H1 (cell line): ENCODE results near the gene RCOR2.

Experiments used
- CREB1 ChIP-seq: IDR thresholded peaks from 2 replicates; pipeline ENCODE4 v1.6.1; 2012; ENCODE audit warnings: inconsistent platforms
- EP300 ChIP-seq, 2 experiments: IDR thresholded peaks; 1 replicate in 1 of 2; 2 replicates in 1 of 2; pipeline ENCODE4 v1.6.1; 2011 to 2012; ENCODE audit warnings: low read depth in 2 of 2, low read length in 2 of 2, mild to moderate bottlenecking in 2 of 2, borderline replicate concordance in 1 of 2, inconsistent platforms in 1 of 2, moderate library complexity in 1 of 2
- FOSL1 ChIP-seq: IDR thresholded peaks from 2 replicates; pipeline ENCODE4 v1.6.1; 2011; ENCODE audit warnings: mild to moderate bottlenecking, low read depth, low read length, moderate library complexity; ENCODE audit not compliant: insufficient read depth
- HDAC6 ChIP-seq: IDR thresholded peaks from one replicate; pipeline ENCODE4 v1.7.1; 2012; ENCODE audit warnings: low read depth, mild to moderate bottlenecking, inconsistent platforms, low read length, moderate library complexity
- POLR2A ChIP-seq, 2 experiments: IDR thresholded peaks; 1 replicate in 1 of 2; 2 replicates in 1 of 2; pipeline ENCODE4 v1.6.1; 2011; ENCODE audit warnings: low read depth in 2 of 2, low read length in 2 of 2, mild to moderate bottlenecking in 2 of 2; ENCODE audit errors: control extremely low read depth in 1 of 2
- POLR2AphosphoS5 ChIP-seq: IDR thresholded peaks from 2 replicates; pipeline ENCODE4 v1.6.1; 2011; ENCODE audit warnings: low read depth, low read length
- RFX5 ChIP-seq: IDR thresholded peaks from 2 replicates; pipeline ENCODE4 v1.6.1; 2011; ENCODE audit warnings: low read depth, low read length, improper control_type of control experiment, borderline replicate concordance
- SP1 ChIP-seq: IDR thresholded peaks from 2 replicates; pipeline ENCODE4 v1.6.1; 2011; ENCODE audit warnings: low read depth, low read length
- SUZ12 ChIP-seq: fragments of 200-600 bp; sonication (generic); IDR thresholded peaks from 2 replicates; pipeline ENCODE4 v1.6.1; 2012; ENCODE audit warnings: mild to moderate bottlenecking, inconsistent platforms, low read length, moderate library complexity, mixed read lengths
- TF ChIP-seq, protein P1 (sequence below), 3 experiments: IDR thresholded peaks; 1 replicate in 2 of 3; 2 replicates in 1 of 3; pipeline versions ENCODE4 v1.5.1 to v1.6.1; 2011; ENCODE audit warnings: low read length in 3 of 3, mild to moderate bottlenecking in 3 of 3, inconsistent platforms in 2 of 3, low read depth in 1 of 3, moderate library complexity in 1 of 3; ENCODE audit not compliant: insufficient read depth in 1 of 3; ENCODE audit errors: control extremely low read depth in 1 of 3
- TF ChIP-seq, protein P2 (sequence below): IDR thresholded peaks from 2 replicates; pipeline ENCODE4 v1.6.1; 2012; ENCODE audit warnings: low read length, inconsistent platforms
- TF ChIP-seq, protein P3 (sequence below): IDR thresholded peaks from 2 replicates; pipeline ENCODE4 v1.6.1; 2011; ENCODE audit warnings: low read length, improper control_type of control experiment

DNA sequence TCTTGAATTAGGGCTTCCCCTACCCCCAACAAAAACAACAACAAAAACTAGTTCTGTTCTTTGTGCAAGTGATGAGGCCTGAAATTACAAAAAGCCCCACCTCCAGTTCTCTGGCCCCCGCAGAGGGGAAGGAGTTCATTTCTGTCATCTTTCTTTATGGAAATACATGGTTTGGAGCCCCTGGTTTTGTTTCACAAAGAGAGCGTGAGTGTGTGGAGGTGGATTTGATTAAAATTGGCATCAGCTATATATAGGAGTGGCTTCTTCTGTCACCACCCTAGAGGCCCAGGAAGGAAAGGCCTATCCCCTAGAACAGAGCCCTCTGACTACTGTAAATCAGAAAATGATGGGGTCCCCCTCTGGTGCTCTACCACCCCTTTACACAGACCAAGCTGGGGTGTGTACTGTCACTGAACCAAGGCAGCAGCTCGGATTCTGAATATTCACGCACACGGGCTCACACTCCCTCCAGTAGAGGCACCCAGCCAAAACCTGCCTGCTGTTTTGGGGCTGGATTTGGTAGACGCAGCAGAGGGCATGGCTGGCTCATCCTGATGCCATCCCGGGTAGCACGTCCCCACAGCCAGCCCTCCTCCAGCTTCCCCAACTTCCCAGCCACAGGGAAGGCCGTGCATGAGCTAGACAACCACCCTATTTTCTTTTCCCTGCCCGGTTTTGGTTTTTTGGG, 19.4 kb downstream of the RCOR2 start:
- TF ChIP-seq RFX5 (no peak), CREB1 (no peak), EP300 (IDR thresholded peaks at IDR 0.05; ENCODE audit: borderline replicate concordance in 1 of 2, low read depth in 2 of 2, low read length in 2 of 2) (no peak), POLR2A (IDR thresholded peaks at IDR 0.05; ENCODE audit: control extremely low read depth in 1 of 2, low read depth in 2 of 2, low read length in 2 of 2) (no peak), POLR2AphosphoS5 (no peak), SUZ12 (no peak), FOSL1 (no peak), SP1 (no peak), HDAC6 (no peak)
- TF ChIP-seq, protein P1, sequence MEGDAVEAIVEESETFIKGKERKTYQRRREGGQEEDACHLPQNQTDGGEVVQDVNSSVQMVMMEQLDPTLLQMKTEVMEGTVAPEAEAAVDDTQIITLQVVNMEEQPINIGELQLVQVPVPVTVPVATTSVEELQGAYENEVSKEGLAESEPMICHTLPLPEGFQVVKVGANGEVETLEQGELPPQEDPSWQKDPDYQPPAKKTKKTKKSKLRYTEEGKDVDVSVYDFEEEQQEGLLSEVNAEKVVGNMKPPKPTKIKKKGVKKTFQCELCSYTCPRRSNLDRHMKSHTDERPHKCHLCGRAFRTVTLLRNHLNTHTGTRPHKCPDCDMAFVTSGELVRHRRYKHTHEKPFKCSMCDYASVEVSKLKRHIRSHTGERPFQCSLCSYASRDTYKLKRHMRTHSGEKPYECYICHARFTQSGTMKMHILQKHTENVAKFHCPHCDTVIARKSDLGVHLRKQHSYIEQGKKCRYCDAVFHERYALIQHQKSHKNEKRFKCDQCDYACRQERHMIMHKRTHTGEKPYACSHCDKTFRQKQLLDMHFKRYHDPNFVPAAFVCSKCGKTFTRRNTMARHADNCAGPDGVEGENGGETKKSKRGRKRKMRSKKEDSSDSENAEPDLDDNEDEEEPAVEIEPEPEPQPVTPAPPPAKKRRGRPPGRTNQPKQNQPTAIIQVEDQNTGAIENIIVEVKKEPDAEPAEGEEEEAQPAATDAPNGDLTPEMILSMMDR (IDR thresholded peaks at IDR 0.05; ENCODE audit: control extremely low read depth in 1 of 3, insufficient read depth in 1 of 3, low read depth in 1 of 3, low read length in 3 of 3) = no peak
- TF ChIP-seq, protein P2, sequence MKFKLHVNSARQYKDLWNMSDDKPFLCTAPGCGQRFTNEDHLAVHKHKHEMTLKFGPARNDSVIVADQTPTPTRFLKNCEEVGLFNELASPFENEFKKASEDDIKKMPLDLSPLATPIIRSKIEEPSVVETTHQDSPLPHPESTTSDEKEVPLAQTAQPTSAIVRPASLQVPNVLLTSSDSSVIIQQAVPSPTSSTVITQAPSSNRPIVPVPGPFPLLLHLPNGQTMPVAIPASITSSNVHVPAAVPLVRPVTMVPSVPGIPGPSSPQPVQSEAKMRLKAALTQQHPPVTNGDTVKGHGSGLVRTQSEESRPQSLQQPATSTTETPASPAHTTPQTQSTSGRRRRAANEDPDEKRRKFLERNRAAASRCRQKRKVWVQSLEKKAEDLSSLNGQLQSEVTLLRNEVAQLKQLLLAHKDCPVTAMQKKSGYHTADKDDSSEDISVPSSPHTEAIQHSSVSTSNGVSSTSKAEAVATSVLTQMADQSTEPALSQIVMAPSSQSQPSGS = no peak
- TF ChIP-seq, protein P3, sequence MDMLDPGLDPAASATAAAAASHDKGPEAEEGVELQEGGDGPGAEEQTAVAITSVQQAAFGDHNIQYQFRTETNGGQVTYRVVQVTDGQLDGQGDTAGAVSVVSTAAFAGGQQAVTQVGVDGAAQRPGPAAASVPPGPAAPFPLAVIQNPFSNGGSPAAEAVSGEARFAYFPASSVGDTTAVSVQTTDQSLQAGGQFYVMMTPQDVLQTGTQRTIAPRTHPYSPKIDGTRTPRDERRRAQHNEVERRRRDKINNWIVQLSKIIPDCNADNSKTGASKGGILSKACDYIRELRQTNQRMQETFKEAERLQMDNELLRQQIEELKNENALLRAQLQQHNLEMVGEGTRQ = no peak
